NB4 (cell line): Measurements from ENCODE around the gene TMEM30B.

Experiments
- POLR2A ChIP-seq: IDR thresholded peaks from 2 replicates; pipeline ENCODE4 v1.6.1; 2011; ENCODE audit warnings: mild to moderate bottlenecking; ENCODE audit not compliant: insufficient read length; ENCODE audit errors: extremely low read depth
- TF ChIP-seq, protein P1 (sequence below): IDR thresholded peaks from one replicate; pipeline ENCODE4 v1.5.1; 2012; ENCODE audit warnings: low read depth, low read length
- TF ChIP-seq, protein P2 (sequence below): IDR thresholded peaks from 2 replicates; pipeline ENCODE4 v1.6.1; 2011; ENCODE audit warnings: low read depth, low read length

- TF ChIP-seq, protein P1, sequence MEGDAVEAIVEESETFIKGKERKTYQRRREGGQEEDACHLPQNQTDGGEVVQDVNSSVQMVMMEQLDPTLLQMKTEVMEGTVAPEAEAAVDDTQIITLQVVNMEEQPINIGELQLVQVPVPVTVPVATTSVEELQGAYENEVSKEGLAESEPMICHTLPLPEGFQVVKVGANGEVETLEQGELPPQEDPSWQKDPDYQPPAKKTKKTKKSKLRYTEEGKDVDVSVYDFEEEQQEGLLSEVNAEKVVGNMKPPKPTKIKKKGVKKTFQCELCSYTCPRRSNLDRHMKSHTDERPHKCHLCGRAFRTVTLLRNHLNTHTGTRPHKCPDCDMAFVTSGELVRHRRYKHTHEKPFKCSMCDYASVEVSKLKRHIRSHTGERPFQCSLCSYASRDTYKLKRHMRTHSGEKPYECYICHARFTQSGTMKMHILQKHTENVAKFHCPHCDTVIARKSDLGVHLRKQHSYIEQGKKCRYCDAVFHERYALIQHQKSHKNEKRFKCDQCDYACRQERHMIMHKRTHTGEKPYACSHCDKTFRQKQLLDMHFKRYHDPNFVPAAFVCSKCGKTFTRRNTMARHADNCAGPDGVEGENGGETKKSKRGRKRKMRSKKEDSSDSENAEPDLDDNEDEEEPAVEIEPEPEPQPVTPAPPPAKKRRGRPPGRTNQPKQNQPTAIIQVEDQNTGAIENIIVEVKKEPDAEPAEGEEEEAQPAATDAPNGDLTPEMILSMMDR, result no peak
- no peak for TF ChIP-seq POLR2A
- TF ChIP-seq, protein P2, sequence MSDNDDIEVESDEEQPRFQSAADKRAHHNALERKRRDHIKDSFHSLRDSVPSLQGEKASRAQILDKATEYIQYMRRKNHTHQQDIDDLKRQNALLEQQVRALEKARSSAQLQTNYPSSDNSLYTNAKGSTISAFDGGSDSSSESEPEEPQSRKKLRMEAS, result no peak
These were observed 26.2 kb downstream of the TMEM30B start for GRCh38 chr14:61254808-61255526.
